SK-N-MC (cell line): ENCODE measurements around the gene RGS3.

ENCODE experiments used
- EZH2 ChIP-seq: fragments of 200-600 bp; sonication (generic); IDR thresholded peaks from one replicate; pipeline ENCODE4 v1.6.1; 2017; ENCODE audit warnings: antibody characterized with exemption
- FOXP2 ChIP-seq: optimal IDR thresholded peaks from 2 replicates; pipeline ENCODE3; 2011; ENCODE audit warnings: mild to moderate bottlenecking, moderate library complexity; ENCODE audit not compliant: insufficient read depth; ENCODE audit errors: extremely low read length, control extremely low read depth
- POLR2AphosphoS5 ChIP-seq: IDR thresholded peaks from 2 replicates; pipeline ENCODE4 v1.6.1; 2012; ENCODE audit warnings: mild to moderate bottlenecking, low read depth, low read length, borderline replicate concordance

GRCh38 chr9:113558632-113559502 is 95.3 kb downstream of the RGS3 start:
- TF ChIP-seq EZH2 = no peak
- TF ChIP-seq POLR2AphosphoS5 = no peak
- no peak for TF ChIP-seq FOXP2
